Activated CD8-positive, alpha-beta T cell treated with anti-CD3 and anti-CD28 coated beads, Interleukin-2, amount 10 ng/mL, durations not matched to agents 7 days and 5 days (primary cell): ENCODE data around the gene APLP1. TPM values are rescaled to one million over a fixed set of nuclear protein-coding genes. Genes with fewer than 3 reads are reported as not detected.

Source experiments
- total RNA-seq, 2 experiments: library from RNA; stranded (reverse); gene quantifications; one replicate each; pipeline ENCODE4 v1.2.3, GENCODE V29; 2021

The APLP1 gene
- total RNA-seq, 2 experiments from 2014 or later = 0.87 to 1.4 TPM

Other genes with a start within 250 kb of the APLP1 start
- gene RBM42, start 239.5 kb upstream of the APLP1 start, total RNA-seq = 100 to 1,000 TPM; 118 to 119 TPM
- gene ETV2, start 226.8 kb upstream of the APLP1 start, total RNA-seq = 1 to 10 TPM in 1 of 2 experiments, under 1 TPM in 1; 0.68 to 1.6 TPM
- 100 to 1,000 TPM; 471 to 518 TPM for gene COX6B1, start 220.3 kb upstream of the APLP1 start, total RNA-seq
- gene UPK1A, start 202.1 kb upstream of the APLP1 start, total RNA-seq = under 1 TPM; 0.63 to 0.82 TPM
- gene ZBTB32, start 164.0 kb upstream of the APLP1 start, total RNA-seq = 10 to 100 TPM; 37.4 to 41.4 TPM
- 10 to 100 TPM; 58.0 to 64.3 TPM for gene KMT2B, start 150.6 kb upstream of the APLP1 start, total RNA-seq
- gene IGFLR1, start 126.1 kb upstream of the APLP1 start, total RNA-seq = 10 to 100 TPM; 29.9 to 37.1 TPM
- gene U2AF1L4, start 123.2 kb upstream of the APLP1 start, total RNA-seq = 10 to 100 TPM; 23.3 to 24.0 TPM
- gene PSENEN, start 122.9 kb upstream of the APLP1 start, total RNA-seq = 10 to 100 TPM; 44.1 to 48.2 TPM
- gene LIN37, start 120.0 kb upstream of the APLP1 start, total RNA-seq = 10 to 100 TPM; 10.5 to 12.4 TPM
- gene HSPB6, start 111.5 kb upstream of the APLP1 start, total RNA-seq = under 1 TPM in 1 of 2 experiments, not detected in 1; 0.65 TPM
- 10 to 100 TPM; 48.0 to 54.6 TPM for gene PROSER3, start 110.4 kb upstream of the APLP1 start, total RNA-seq
- gene ARHGAP33, start 93.0 kb upstream of the APLP1 start, total RNA-seq = 10 to 100 TPM; 66.6 to 71.0 TPM
- gene PRODH2, start 55.7 kb upstream of the APLP1 start, total RNA-seq = not detected
- gene NPHS1, start 16.1 kb upstream of the APLP1 start, total RNA-seq = not detected
- gene KIRREL2, start 11.7 kb upstream of the APLP1 start, total RNA-seq = 1 to 10 TPM; 1.9 to 2.2 TPM
- gene NFKBID, start 32.0 kb downstream of the APLP1 start, total RNA-seq = 10 to 100 TPM; 39.0 to 40.7 TPM
- 100 to 1,000 TPM; 196 to 216 TPM for gene HCST, start 34.0 kb downstream of the APLP1 start, total RNA-seq
- under 1 TPM; 0.52 to 0.71 TPM for gene TYROBP, start 39.7 kb downstream of the APLP1 start, total RNA-seq
- 10 to 100 TPM in 1 of 2 experiments, 1 to 10 TPM in 1; 9.8 to 10.3 TPM for gene LRFN3, start 67.8 kb downstream of the APLP1 start, total RNA-seq
- gene SDHAF1, start 126.6 kb downstream of the APLP1 start, total RNA-seq = 10 to 100 TPM; 20.1 to 21.4 TPM
- gene SYNE4, start 140.2 kb downstream of the APLP1 start, total RNA-seq = 1 to 10 TPM; 1.8 to 2.6 TPM
- 10 to 100 TPM; 43.3 to 47.2 TPM for gene ALKBH6, start 145.6 kb downstream of the APLP1 start, total RNA-seq
- gene CLIP3, start 164.3 kb downstream of the APLP1 start, total RNA-seq = 1 to 10 TPM in 1 of 2 experiments, under 1 TPM in 1; 0.74 to 1.7 TPM
- gene THAP8, start 185.7 kb downstream of the APLP1 start, total RNA-seq = 1 to 10 TPM; 5.7 to 5.8 TPM
- gene WDR62, start 186.3 kb downstream of the APLP1 start, total RNA-seq = 10 to 100 TPM; 43.6 to 44.5 TPM
- gene OVOL3, start 242.6 kb downstream of the APLP1 start, total RNA-seq = under 1 TPM in 1 of 2 experiments, not detected in 1; 0.58 TPM
- 10 to 100 TPM; 50.5 to 57.3 TPM for gene POLR2I, start 246.3 kb downstream of the APLP1 start, total RNA-seq
- gene TBCB, start 246.9 kb downstream of the APLP1 start, total RNA-seq = 100 to 1,000 TPM; 186 to 200 TPM